Stimulated activated memory B cell treated with anti-CD40 and anti-IgM and Interleukin-4, amounts not matched to agents 10 μg/mL and 1 μg/mL and 100 μg/mL, for 72 hours (primary cell): ENCODE results near the gene PRLR.

Experiments
- ATAC-seq: fragments of 150-1000 bp; cut with Tn5 transposase; 2 replicates; pipeline ENCODE4 v1.10.0; 2021
- H3K27ac Mint-ChIP-seq: one replicate; pipeline ENCODE4 v1.8.0; 2022; ENCODE audit warnings: mild to moderate bottlenecking, mixed read lengths
- H3K27me3 Mint-ChIP-seq: one replicate; pipeline ENCODE4 v1.8.0; 2022; ENCODE audit warnings: mixed read lengths
- H3K36me3 Mint-ChIP-seq: one replicate; pipeline ENCODE4 v1.8.0; 2022; ENCODE audit warnings: mixed read lengths
- H3K4me1 Mint-ChIP-seq: one replicate; pipeline ENCODE4 v1.8.0; 2022; ENCODE audit warnings: mixed read lengths
- H3K4me3 Mint-ChIP-seq: one replicate; pipeline ENCODE4 v1.8.0; 2022; ENCODE audit warnings: mild to moderate bottlenecking, moderate library complexity, mixed read lengths
- H3K9me3 Mint-ChIP-seq: one replicate; pipeline ENCODE4 v1.8.0; 2022; ENCODE audit warnings: mixed read lengths

The PRLR gene

DNA sequence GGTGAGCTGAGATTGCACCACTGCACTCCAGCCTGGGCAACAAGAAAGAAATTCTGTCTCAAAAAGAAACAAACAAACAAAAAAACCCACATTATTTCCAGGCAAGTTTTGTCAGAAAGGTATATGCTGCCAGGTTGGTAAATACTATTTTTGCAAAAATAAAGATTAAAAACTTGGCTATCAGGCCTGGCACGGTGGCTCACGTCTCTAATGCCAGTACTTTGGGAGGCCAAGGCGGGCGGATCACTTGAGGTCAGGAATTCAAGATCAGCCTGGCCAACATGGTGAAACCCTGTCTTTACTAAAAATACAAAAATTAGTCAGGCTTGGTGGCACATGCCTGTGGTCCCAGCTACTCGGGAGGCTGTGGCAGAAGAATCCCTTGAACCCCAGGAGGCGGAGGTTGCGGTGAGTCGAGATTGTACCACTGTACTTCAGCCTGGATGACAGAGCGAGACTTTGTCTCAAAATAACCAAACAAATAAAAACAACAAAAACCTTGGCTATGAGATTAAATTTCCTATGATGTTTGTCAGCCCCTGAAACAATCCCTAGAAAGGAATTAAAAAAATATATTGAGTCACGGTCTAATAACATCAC, 205.3 kb downstream of the PRLR start:
- Mint-ChIP-seq H3K27ac (no peak overlapping the region), H3K9me3 (no peaks in the 10 kb centered on the region), H3K36me3 (no peaks in the 10 kb centered on the region), H3K27me3 (peaks cover 27% of the 10 kb centered on the region), H3K4me3 (no peak overlapping the region), H3K4me1 (no peaks in the 10 kb centered on the region)
- no peak for ATAC-seq

DNA sequence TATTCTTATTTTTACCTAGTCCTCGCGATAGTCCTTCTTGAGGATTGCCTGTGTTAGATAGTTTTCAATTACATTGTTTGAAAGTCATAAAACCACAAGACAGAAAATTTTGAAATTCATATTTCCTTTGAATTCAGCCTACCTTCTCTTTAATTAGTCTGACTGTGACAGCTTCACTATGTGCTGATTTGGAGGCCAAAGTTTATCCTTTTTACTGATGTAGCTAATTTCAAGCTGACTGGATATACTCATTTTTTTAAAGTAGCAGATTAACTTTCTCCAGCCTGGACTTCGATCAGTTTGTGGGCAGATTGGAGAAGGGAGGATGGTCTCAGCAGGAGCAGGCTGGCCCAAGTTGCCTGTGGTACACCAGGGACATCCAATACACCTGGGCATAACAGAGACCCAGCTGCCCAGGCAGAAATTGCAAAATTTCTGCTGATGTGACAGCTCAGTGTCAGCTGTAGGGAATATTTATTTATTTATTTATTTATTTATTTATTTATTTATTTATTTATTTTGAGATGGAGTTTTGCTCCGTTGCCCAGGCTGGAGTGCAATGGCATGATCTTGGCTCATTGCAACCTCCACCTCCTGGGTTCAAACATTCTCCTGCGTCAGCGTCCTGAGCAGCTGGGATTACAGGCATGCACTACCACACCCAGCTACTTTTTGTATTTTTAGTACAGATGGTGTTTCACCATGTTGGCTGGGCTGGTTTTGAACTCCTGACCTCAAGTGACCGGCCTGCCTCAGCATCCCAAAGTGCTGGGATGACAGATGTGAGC, 206.7 kb downstream of the PRLR start:
- Mint-ChIP-seq H3K4me1 (no peaks in the 10 kb centered on the region), H3K36me3 (no peaks in the 10 kb centered on the region), H3K27me3 (peaks cover 13% of the 10 kb centered on the region), H3K27ac (no peak overlapping the region), H3K4me3 (no peak overlapping the region), H3K9me3 (no peaks in the 10 kb centered on the region)
- ATAC-seq: no peak

DNA sequence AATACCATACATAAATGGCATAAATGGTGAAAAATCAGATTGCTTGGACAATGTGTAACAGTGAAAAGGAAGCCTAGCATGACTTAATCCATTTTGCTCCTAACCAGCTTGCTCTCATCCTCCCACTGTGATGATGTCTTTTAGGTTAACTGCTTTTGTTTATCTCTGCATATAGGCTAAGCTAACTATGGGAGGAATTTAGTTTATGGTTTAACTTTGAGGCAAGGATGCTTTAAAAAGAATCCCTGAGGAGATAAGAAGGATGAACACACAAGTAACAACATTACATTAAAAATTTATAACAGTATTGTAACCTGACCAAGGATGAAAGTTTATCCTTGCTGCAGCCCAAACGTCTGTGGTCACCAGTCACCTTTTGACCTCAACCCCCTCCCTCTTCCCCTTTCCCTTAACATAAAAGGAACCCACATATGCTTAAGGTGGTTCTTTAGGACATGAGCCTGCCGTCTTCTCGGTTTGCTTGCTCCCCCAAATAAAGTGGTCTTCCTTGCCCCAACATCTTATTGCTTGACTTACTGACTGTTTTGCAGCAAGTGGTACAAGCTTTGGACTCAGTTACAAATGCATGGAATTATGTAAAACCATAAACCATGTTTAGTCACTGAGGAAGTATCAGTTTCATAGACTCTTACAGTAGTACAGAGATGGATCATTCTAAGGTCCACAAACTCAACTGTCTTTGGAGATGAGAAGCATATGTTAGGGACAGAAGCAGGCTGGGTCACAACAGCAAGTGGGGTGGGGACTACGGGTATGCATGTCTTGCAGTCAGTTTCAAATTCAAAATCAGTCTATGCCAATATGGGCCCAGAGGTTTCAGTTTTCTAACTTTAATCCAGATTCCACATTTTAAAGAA, 213.9 kb downstream of the PRLR start:
- H3K4me1 Mint-ChIP-seq: no peaks in the 10 kb centered on the region
- peaks cover 21% of the 10 kb centered on the region for H3K27me3 Mint-ChIP-seq
- H3K4me3 Mint-ChIP-seq: no peak overlapping the region
- no peak overlapping the region for H3K27ac Mint-ChIP-seq
- no peaks in the 10 kb centered on the region for H3K36me3 Mint-ChIP-seq
- H3K9me3 Mint-ChIP-seq: peaks cover 6% of the 10 kb centered on the region
- ATAC-seq: no peak

DNA sequence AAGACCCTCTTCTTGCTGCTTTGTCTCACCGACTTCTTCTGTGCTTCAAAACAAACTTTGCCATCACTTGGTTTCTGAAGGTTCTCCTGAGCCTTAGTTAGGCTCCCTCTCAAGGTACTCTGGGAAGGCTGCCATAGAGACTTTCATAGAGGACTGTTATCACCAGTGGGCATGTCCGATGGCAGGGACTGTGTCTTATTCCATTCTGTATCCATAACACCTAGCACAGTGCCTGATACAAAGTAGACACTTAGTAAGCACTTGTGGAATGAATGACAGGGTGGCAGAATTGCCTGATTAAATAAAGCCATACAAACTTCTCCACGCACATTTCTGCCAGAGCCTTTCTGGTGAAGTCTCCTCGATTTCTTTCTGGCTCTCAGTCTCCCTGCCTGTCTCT, 215.2 kb downstream of the PRLR start:
- ATAC-seq: no peak
- no peaks in the 10 kb centered on the region for H3K36me3 Mint-ChIP-seq
- H3K4me1 Mint-ChIP-seq: no peaks in the 10 kb centered on the region
- peaks cover 26% of the 10 kb centered on the region for H3K27me3 Mint-ChIP-seq
- H3K27ac Mint-ChIP-seq: no peak overlapping the region
- H3K4me3 Mint-ChIP-seq: no peak overlapping the region
- peaks cover 6% of the 10 kb centered on the region for H3K9me3 Mint-ChIP-seq

DNA sequence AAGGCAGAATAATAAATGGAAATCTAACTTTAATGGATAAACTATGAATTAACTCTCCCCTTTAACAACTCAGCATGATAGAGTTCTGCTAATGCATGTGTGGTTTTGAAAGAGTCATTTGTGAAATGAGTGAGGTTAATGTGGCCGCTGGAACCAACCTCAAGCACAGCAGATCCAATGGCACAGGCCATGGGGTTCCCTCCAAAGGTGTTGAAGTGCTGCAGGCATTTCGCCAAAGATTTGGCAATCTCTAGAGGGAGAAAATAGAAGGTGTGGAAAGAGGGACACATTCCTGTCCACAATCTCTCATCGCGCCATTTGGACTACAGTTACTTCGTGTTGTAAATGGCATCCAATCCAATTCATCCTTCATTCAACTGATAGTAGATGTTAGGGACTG, 217.5 kb downstream of the PRLR start:
- no peak overlapping the region for H3K27ac Mint-ChIP-seq
- no peaks in the 10 kb centered on the region for H3K4me1 Mint-ChIP-seq
- ATAC-seq: no peak
- peaks cover 2% of the 10 kb centered on the region for H3K9me3 Mint-ChIP-seq
- peaks cover 38% of the 10 kb centered on the region for H3K27me3 Mint-ChIP-seq
- H3K36me3 Mint-ChIP-seq: no peaks in the 10 kb centered on the region
- H3K4me3 Mint-ChIP-seq: no peak overlapping the region

DNA sequence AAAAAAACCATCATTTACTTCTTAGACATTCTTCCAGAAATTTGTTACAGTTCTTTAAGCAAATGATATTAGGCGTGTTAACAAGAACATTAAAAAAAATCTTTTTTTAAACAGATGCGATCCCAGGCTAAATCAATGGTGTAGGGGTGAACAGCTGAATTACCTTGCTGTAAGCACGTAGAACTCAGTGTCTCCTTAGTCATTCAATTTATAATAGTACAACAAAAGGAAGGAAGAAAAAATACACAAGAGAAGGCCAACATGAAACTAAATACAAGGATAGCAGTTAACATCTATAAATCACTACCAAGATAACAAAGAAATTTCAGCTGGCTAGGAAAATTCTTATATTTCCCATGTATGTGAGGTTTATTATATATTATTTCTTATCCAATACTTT, 217.9 kb downstream of the PRLR start:
- Mint-ChIP-seq H3K27me3 (peaks cover 37% of the 10 kb centered on the region), H3K36me3 (no peaks in the 10 kb centered on the region), H3K4me3 (no peak overlapping the region), H3K9me3 (no peaks in the 10 kb centered on the region), H3K4me1 (no peaks in the 10 kb centered on the region), H3K27ac (no peak overlapping the region)
- no peak for ATAC-seq

DNA sequence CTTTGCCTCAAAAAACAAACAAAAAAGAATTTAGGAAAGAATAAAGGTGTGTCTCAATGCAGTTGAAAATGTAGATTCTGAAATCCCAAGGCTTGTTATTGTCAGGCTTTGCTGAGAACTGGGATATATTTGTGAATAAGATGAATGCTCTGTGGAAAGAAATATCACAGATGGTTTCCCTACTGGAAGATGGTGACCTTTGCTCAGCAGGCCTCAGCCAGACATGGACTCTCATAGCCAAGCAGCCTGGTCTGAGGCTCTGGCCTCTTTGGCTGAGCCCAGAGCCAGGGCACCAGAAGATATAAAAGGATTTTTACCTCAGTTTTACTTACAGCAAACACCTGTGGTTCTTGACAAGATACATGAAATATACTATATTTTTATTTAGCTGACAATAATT, 219.6 kb downstream of the PRLR start:
- Mint-ChIP-seq H3K27ac (no peak overlapping the region), H3K27me3 (peaks cover 29% of the 10 kb centered on the region), H3K4me3 (no peak overlapping the region), H3K4me1 (no peaks in the 10 kb centered on the region), H3K9me3 (no peaks in the 10 kb centered on the region), H3K36me3 (no peaks in the 10 kb centered on the region)
- ATAC-seq: no peak

DNA sequence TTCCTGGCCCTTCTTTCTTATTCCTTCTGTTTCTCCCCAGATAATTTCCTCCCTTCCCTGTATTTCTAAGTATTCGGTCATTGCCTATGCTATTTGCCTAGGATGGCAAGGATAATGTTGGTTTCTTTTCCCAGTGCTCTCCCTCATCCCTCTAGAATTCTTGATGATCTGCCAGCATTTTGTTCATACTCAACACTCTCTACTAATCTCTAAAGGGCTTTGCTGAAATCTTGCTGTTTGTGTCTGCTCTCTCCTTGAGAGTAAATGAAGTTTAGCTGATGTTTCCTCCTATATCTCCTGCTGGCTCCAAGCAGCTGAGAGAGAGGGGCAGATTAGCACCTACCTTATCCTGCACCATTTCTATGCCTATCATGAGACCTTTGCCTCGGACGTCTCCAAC, 220.6 kb downstream of the PRLR start:
- no peaks in the 10 kb centered on the region for H3K36me3 Mint-ChIP-seq
- peaks cover 34% of the 10 kb centered on the region for H3K27me3 Mint-ChIP-seq
- no peak overlapping the region for H3K4me3 Mint-ChIP-seq
- H3K4me1 Mint-ChIP-seq: no peaks in the 10 kb centered on the region
- no peaks in the 10 kb centered on the region for H3K9me3 Mint-ChIP-seq
- H3K27ac Mint-ChIP-seq: no peak overlapping the region
- ATAC-seq: no peak

DNA sequence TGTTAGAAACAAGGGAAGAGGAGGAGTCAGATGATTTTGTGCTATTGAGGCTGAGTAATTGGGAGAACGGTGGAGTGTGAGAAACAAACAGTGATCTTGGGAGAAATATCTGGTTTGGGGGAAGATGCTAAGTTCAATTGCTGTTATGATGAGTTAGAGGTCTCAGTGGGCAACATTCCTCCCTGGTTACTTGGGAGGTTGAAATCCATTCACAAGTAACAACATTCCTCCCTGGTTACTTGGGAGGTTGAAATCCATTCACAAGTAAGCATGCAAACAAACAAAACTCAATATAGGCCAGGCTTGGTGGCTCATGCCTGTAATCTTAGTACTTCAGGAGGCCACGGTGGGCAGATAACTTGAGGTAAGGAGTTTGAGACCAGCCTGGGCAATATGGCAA, 221.3 kb downstream of the PRLR start:
- H3K9me3 Mint-ChIP-seq: no peaks in the 10 kb centered on the region

DNA sequence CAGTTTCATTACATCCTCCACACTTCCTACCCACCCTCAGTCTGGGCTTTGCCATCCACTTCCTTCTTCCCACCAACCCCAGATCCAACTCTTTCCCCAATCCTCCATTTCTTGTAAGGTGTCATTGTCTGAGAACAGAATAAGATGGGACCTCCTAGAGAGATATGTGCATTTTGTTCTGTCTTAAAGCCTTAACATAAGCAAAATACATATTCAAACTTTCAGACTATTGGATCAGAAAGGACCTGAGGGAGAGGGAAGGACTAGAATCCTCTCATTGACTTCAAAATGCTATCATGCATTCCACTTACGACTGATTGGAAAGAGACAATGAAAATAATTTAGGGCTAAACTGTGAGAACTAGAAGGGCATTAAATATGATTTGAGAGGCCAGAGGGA, 225.5 kb downstream of the PRLR start:
- Mint-ChIP-seq H3K4me3 (no peak overlapping the region), H3K9me3 (no peaks in the 10 kb centered on the region), H3K27me3 (peaks cover 46% of the 10 kb centered on the region), H3K4me1 (no peaks in the 10 kb centered on the region), H3K36me3 (no peaks in the 10 kb centered on the region), H3K27ac (no peak overlapping the region)
- no peak for ATAC-seq

More for the DNA sequence above, 221.3 kb downstream of the PRLR start:
- H3K4me1 Mint-ChIP-seq: no peaks in the 10 kb centered on the region
- H3K4me3 Mint-ChIP-seq: no peak overlapping the region
- peaks cover 41% of the 10 kb centered on the region for H3K27me3 Mint-ChIP-seq
- no peak for ATAC-seq
- no peak overlapping the region for H3K27ac Mint-ChIP-seq
- H3K36me3 Mint-ChIP-seq: no peaks in the 10 kb centered on the region

DNA sequence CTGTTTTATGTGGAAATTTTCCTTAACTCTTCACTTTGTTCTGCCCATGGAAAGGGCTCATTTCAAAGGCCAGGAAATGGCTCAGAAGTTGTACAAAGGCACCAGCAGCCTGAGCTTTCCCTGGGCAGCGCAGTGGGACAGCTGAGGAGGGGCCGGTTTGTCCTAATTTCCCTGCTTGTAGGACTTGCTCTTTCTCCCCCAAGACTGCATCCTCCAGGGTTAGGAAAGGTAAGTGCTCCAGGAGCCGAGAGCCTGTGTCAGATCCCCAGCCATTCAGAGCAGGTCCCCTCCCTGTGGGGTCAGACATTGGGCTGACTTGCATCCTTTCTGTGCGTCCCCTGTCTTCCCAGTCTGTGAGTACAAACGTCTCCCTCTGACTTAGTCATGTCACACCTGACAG, 226.1 kb downstream of the PRLR start:
- no peak overlapping the region for H3K4me3 Mint-ChIP-seq
- H3K36me3 Mint-ChIP-seq: no peaks in the 10 kb centered on the region
- no peak for ATAC-seq
- no peaks in the 10 kb centered on the region for H3K4me1 Mint-ChIP-seq
- no peaks in the 10 kb centered on the region for H3K9me3 Mint-ChIP-seq
- peaks cover 40% of the 10 kb centered on the region for H3K27me3 Mint-ChIP-seq
- no peak overlapping the region for H3K27ac Mint-ChIP-seq

DNA sequence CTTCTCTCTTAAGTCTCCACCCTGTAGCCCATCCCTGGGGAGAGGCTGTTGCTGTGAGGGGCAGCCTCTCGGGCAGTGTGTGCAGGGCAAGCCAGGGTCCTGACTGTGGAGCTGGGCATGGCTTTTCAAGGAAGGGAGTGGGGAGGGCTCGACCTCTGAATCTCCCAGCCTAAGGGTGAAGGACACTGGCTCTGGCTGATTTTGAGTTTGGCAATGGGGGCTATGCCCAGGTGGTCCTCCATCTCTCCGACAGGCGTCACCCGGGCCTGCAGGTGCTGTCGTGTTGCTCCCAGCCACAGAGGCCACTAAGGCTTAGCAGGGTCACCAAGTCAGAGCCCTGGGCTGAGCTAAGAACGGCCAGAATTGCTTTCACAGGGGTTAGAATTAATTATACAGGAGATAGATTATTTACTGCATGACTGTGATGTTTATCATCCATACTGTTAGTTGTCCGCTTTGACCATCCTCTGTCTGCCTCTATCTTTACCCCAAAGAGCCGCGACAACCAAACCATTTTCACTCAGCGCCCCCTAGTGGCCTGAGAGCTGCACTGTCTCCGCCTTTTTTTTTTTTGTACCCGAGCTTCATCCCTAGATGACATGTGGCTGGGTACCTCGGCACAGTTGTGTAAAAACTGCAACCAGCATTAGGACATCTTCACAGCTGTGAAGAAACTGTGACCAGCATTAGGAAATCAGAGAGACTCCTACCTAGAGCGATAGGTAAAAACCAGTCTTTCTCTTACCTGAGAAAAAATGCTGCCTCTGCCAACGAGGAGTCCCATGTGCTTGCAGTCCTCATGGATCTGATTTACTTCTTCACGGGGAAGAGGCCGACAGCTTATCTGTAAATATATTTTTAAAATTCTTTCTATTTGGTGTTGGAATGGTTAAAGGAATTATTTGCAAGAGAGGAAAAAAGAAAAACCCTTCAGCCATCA, 227.0 kb downstream of the PRLR start:
- H3K27ac Mint-ChIP-seq: no peak overlapping the region
- no peak overlapping the region for H3K4me3 Mint-ChIP-seq
- H3K4me1 Mint-ChIP-seq: no peaks in the 10 kb centered on the region
- H3K36me3 Mint-ChIP-seq: no peaks in the 10 kb centered on the region
- H3K27me3 Mint-ChIP-seq: peaks cover 32% of the 10 kb centered on the region
- no peaks in the 10 kb centered on the region for H3K9me3 Mint-ChIP-seq
- ATAC-seq: peak; percentile 67

DNA sequence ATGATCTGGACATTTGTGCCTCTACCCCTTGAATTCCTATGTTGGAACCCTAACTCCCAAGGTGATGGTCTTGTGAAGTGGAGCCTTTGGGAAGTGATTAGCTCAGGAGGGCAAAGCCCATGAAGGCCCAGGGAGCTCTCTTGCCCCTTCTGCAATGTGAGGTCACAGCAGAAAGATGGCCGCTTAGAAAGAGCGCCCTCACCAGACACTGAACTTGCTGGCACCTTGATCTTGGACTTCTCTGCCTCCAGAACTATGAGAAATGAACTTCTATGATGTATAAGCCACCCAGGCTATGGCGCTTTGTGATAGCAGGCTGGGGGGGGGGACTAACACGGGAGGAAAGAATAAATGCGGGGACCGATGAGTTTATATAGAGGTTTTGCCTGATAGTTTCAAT, 227.8 kb downstream of the PRLR start:
- no peaks in the 10 kb centered on the region for H3K9me3 Mint-ChIP-seq
- H3K27ac Mint-ChIP-seq: no peak overlapping the region
- H3K27me3 Mint-ChIP-seq: peaks cover 30% of the 10 kb centered on the region
- no peak for ATAC-seq
- no peaks in the 10 kb centered on the region for H3K36me3 Mint-ChIP-seq
- no peaks in the 10 kb centered on the region for H3K4me1 Mint-ChIP-seq
- H3K4me3 Mint-ChIP-seq: no peak overlapping the region

DNA sequence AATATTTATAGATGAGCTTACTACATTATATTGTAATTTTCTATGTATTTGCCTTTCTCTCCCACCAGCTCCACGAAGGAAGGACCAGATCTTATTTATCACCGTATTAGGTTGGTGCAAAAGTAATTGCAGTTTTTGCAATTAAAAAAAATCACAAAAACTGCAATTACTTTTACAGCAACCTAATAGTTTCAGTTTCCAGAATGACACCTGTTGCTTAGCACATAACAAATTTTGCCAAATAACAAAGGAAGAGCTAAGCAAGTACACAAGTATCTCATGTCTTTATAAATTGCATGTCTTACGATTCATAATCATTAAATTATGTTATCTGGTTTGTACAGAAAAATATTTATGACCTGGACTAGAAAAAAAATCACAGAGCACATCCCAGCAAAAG, 228.4 kb downstream of the PRLR start:
- no peak overlapping the region for H3K27ac Mint-ChIP-seq
- H3K4me3 Mint-ChIP-seq: no peak overlapping the region

More for the DNA sequence above, 228.4 kb downstream of the PRLR start:
- Mint-ChIP-seq H3K9me3 (no peaks in the 10 kb centered on the region), H3K4me1 (no peaks in the 10 kb centered on the region), H3K36me3 (no peaks in the 10 kb centered on the region), H3K27me3 (peaks cover 24% of the 10 kb centered on the region)
- no peak for ATAC-seq
